K562 (cell line): ENCODE data around the gene NUP50. TPM values are rescaled to one million over a fixed set of nuclear protein-coding genes. Genes with fewer than 3 reads are reported as not detected.

Experiments
- BRF2 ChIP-seq: IDR thresholded peaks from 3 replicates; pipeline ENCODE4 v1.6.1; 2011; ENCODE audit warnings: borderline replicate concordance, mild to moderate bottlenecking; ENCODE audit not compliant: insufficient read length, insufficient read depth
- E2F1 ChIP-seq: sonication (generic); formaldehyde crosslinking; IDR thresholded peaks from 2 replicates; pipeline ENCODE4 v1.8.1; 2023; ENCODE audit warnings: mild to moderate bottlenecking, missing genetic modification reagents, moderate library complexity
- ELF1 ChIP-seq: fragments of 200-800 bp; sonication (Bioruptor generic); IDR thresholded peaks from 2 replicates; pipeline ENCODE4 v1.6.1; 2016; ENCODE audit warnings: missing genetic modification characterization, missing compliant biosample characterization
- HIVEP1 ChIP-seq: fragments of 250-450 bp; sonication (Bioruptor Pico); IDR thresholded peaks from 2 replicates; pipeline ENCODE4 v1.4.0; 2020; ENCODE audit warnings: mild to moderate bottlenecking
- KLF6 ChIP-seq: fragments of 250-450 bp; sonication (Bioruptor Pico); IDR thresholded peaks from 2 replicates; pipeline ENCODE4 v1.4.0; 2020; ENCODE audit warnings: mild to moderate bottlenecking, moderate library complexity, borderline replicate concordance
- NCOA4 ChIP-seq: fragments of 450-650 bp; IDR thresholded peaks from 2 replicates; pipeline ENCODE4 v1.6.1; 2018; ENCODE audit warnings: mild to moderate bottlenecking; ENCODE audit not compliant: partially characterized antibody
- NFE2L1 ChIP-seq: fragments of 450-650 bp; IDR thresholded peaks from 2 replicates; pipeline ENCODE4 v1.6.1; 2016; ENCODE audit warnings: missing genetic modification characterization, low read depth, mild to moderate bottlenecking, missing compliant biosample characterization, moderate library complexity, borderline replicate concordance
- NFIX ChIP-seq: fragments of 250-450 bp; sonication (Bioruptor Pico); IDR thresholded peaks from 2 replicates; pipeline ENCODE4 v1.4.0; 2020; ENCODE audit warnings: low read depth, mild to moderate bottlenecking, moderate library complexity
- PHB ChIP-seq: fragments of 250-450 bp; sonication (Bioruptor Pico); IDR thresholded peaks from 2 replicates; pipeline ENCODE4 v1.5.0; 2021
- STAG1 ChIP-seq: sonication (generic); formaldehyde crosslinking; IDR thresholded peaks from 2 replicates; pipeline ENCODE4 v1.5.0; 2020; ENCODE audit warnings: missing genetic modification reagents, borderline replicate concordance
- TAF7 ChIP-seq: fragments of 450-650 bp; IDR thresholded peaks from 2 replicates; pipeline ENCODE4 v1.6.1; 2016; ENCODE audit warnings: missing genetic modification characterization, missing compliant biosample characterization
- TCF7 ChIP-seq: sonication (generic); IDR thresholded peaks from 2 replicates; pipeline ENCODE4 v1.6.1; 2016; ENCODE audit warnings: antibody characterized with exemption, borderline replicate concordance
- ZBED1 ChIP-seq: IDR thresholded peaks from 2 replicates; pipeline ENCODE4 v1.6.1; 2014
- ZC3H8 ChIP-seq: fragments of 450-650 bp; IDR thresholded peaks from 2 replicates; pipeline ENCODE4 v1.6.1; 2017
- ZKSCAN3 ChIP-seq: fragments of 250-450 bp; sonication (Bioruptor Pico); IDR thresholded peaks from 2 replicates; pipeline ENCODE4 v1.4.0; 2020
- ZNF512 ChIP-seq: IDR thresholded peaks from 2 replicates; pipeline ENCODE4 v1.6.1; 2016; ENCODE audit warnings: missing genetic modification characterization, missing compliant biosample characterization
- polyA plus RNA-seq, 8 experiments: library from polyadenylated mRNA; depleted of rRNA in 4 of 8; stranded (reverse) in 5 of 8; unstranded in 3 of 8; fragments of >200 nt; fragmentation: Nextera tagmentation in 2 of 8; fragmentation: Illumina TruSeq in 1 of 8; extraction: Ambion mirVana in 2 of 8; extraction: Trizol in 1 of 8; gene quantifications; 2 replicates each; pipeline versions ENCODE4 v1.2.1 to v1.2.3, GENCODE V29; 2011 to 2014; ENCODE audit warnings: inconsistent platforms in 1 of 8, missing spikeins in 1 of 8
- total RNA-seq, 7 experiments: library from RNA; depleted of rRNA in 6 of 7; stranded (reverse); fragments of >200 nt in 6 of 7; fragmentation: Illumina TruSeq in 2 of 7; extraction: Trizol in 2 of 7; gene quantifications; 2 replicates each; pipeline versions ENCODE4 v1.2.1 to v1.2.3, GENCODE V29; 2011 to 2021; ENCODE audit warnings: low replicate concordance in 1 of 7
- TF ChIP-seq, protein P1 (sequence below): IDR thresholded peaks from 2 replicates; pipeline ENCODE4 v1.6.1; 2014; ENCODE audit warnings: antibody characterized with exemption
- TF ChIP-seq, protein P2 (sequence below): sonication (generic); formaldehyde crosslinking; IDR thresholded peaks from 2 replicates; pipeline ENCODE4 v1.8.0; 2022; ENCODE audit warnings: mild to moderate bottlenecking, missing genetic modification reagents
- TF ChIP-seq, protein P3 (sequence below), 2 experiments: fragments of 450-650 bp in 1 of 2; sonication (generic) in 1 of 2; formaldehyde crosslinking; conservative IDR thresholded peaks; 2 replicates each; pipeline versions ENCODE4 v1.4.0 to v1.8.1; 2020 to 2022; ENCODE audit warnings: mild to moderate bottlenecking in 1 of 2, missing genetic modification reagents in 1 of 2
- TF ChIP-seq, protein P4 (sequence below): fragments of 450-650 bp; IDR thresholded peaks from 2 replicates; pipeline ENCODE4 v1.6.1; 2016; ENCODE audit warnings: missing biosample characterization, missing genetic modification characterization

Gene NUP50
- total and polyA plus RNA-seq, 9 of the 15 experiments (the other 6 are each of a cell fraction or from before 2014, with no cell fraction given) = 23.8 to 83.7 (median 55.3) TPM

GRCh38 chr22:45163451-45164269 is at the start of gene NUP50 (continued):
- TF ChIP-seq BRF2 = no peak
- TF ChIP-seq STAG1 = no peak
- TF ChIP-seq, protein P1, sequence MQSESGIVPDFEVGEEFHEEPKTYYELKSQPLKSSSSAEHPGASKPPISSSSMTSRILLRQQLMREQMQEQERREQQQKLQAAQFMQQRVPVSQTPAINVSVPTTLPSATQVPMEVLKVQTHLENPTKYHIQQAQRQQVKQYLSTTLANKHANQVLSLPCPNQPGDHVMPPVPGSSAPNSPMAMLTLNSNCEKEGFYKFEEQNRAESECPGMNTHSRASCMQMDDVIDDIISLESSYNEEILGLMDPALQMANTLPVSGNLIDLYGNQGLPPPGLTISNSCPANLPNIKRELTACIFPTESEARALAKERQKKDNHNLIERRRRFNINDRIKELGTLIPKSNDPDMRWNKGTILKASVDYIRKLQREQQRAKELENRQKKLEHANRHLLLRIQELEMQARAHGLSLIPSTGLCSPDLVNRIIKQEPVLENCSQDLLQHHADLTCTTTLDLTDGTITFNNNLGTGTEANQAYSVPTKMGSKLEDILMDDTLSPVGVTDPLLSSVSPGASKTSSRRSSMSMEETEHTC = 0 out of 2 replicates have a peak, but pooled peaks have one; percentile 12
- no peak for TF ChIP-seq ELF1
- TF ChIP-seq NCOA4 = no peak
- no peak for TF ChIP-seq ZNF512
- no peak for TF ChIP-seq ZBED1
- no peak for TF ChIP-seq NFIX
- TF ChIP-seq ZKSCAN3 (CRISPR knock-in tag) = no peak
- no peak for TF ChIP-seq HIVEP1
- TF ChIP-seq, protein P2, sequence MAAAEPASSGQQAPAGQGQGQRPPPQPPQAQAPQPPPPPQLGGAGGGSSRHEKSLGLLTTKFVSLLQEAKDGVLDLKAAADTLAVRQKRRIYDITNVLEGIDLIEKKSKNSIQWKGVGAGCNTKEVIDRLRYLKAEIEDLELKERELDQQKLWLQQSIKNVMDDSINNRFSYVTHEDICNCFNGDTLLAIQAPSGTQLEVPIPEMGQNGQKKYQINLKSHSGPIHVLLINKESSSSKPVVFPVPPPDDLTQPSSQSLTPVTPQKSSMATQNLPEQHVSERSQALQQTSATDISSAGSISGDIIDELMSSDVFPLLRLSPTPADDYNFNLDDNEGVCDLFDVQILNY = no peak
- TF ChIP-seq NFE2L1 = no peak
- no peak for TF ChIP-seq PHB (CRISPR knock-in tag)
- no peak for TF ChIP-seq TAF7 (tag)
- TF ChIP-seq KLF6 (CRISPR knock-in tag) = no peak
- no peak for TF ChIP-seq E2F1 (CRISPR knock-in tag)
- TF ChIP-seq TCF7 = no peak
- TF ChIP-seq, protein P3, sequence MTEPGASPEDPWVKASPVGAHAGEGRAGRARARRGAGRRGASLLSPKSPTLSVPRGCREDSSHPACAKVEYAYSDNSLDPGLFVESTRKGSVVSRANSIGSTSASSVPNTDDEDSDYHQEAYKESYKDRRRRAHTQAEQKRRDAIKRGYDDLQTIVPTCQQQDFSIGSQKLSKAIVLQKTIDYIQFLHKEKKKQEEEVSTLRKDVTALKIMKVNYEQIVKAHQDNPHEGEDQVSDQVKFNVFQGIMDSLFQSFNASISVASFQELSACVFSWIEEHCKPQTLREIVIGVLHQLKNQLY (CRISPR knock-in tag; conservative IDR thresholded peaks at IDR 0.05) = no peak
- TF ChIP-seq, protein P4, sequence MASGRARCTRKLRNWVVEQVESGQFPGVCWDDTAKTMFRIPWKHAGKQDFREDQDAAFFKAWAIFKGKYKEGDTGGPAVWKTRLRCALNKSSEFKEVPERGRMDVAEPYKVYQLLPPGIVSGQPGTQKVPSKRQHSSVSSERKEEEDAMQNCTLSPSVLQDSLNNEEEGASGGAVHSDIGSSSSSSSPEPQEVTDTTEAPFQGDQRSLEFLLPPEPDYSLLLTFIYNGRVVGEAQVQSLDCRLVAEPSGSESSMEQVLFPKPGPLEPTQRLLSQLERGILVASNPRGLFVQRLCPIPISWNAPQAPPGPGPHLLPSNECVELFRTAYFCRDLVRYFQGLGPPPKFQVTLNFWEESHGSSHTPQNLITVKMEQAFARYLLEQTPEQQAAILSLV (tag) = no peak
- no peak for TF ChIP-seq ZC3H8
